ENCODE measurements around the gene CH25H.
A peak's percentile ranks its signal among the peaks of the same experiment; 100 is the strongest.
"Not testable (repeated sequence)": the region's sequence is repeated elsewhere in the genome, so short reads cannot be mapped to it uniquely, and the experiment has no call there.

CH25H gene

GRCh38 chr10:89201345-89202032 is 5.6 kb downstream of the CH25H start:
- no peak for DNase-seq (ENCODE audit: low read depth in 2 of 2)

- DNase-seq (ENCODE audit: low read depth in 2 of 2) = no peak
Measured at GRCh38 chr10:89197473-89197872, 9.6 kb downstream of the CH25H start.

- not testable (repeated sequence) for DNase-seq (ENCODE audit: low read depth in 2 of 2)
Measured at GRCh38 chr10:89191301-89191700, 15.8 kb downstream of the CH25H start.

- DNase-seq (ENCODE audit: low read depth in 2 of 2) = no peak
Measured at GRCh38 chr10:89189211-89189734, 17.8 kb downstream of the CH25H start.

GRCh38 chr10:89185658-89186057 is 21.5 kb downstream of the CH25H start:
- DNase-seq (ENCODE audit: low read depth in 2 of 2) = no peak

- DNase-seq (ENCODE audit: low read depth in 2 of 2) = no peak
Measured at GRCh38 chr10:89184638-89185037, 22.5 kb downstream of the CH25H start.

- DNase-seq (ENCODE audit: low read depth in 2 of 2) = no peak
Measured at GRCh38 chr10:89183571-89183970, 23.5 kb downstream of the CH25H start.

GRCh38 chr10:89182894-89183293 is 24.2 kb downstream of the CH25H start:
- no peak for DNase-seq (ENCODE audit: low read depth in 2 of 2)

GRCh38 chr10:89175816-89176215 is 31.3 kb downstream of the CH25H start:
- DNase-seq (ENCODE audit: low read depth in 2 of 2) = no peak

GRCh38 chr10:89173075-89173474 is 34.0 kb downstream of the CH25H start:
- no peak for DNase-seq (ENCODE audit: low read depth in 2 of 2)

- no peak for DNase-seq (ENCODE audit: low read depth in 2 of 2)
Measured at GRCh38 chr10:89171996-89172395, 35.1 kb downstream of the CH25H start.

GRCh38 chr10:89171263-89171872 is 35.7 kb downstream of the CH25H start:
- no peak for DNase-seq (ENCODE audit: low read depth in 2 of 2)

GRCh38 chr10:89168354-89168900 is 38.7 kb downstream of the CH25H start:
- DNase-seq (ENCODE audit: low read depth in 2 of 2) = not testable (repeated sequence)

GRCh38 chr10:89167915-89168314 is 39.2 kb downstream of the CH25H start:
- DNase-seq (ENCODE audit: low read depth in 2 of 2) = no peak

GRCh38 chr10:89165923-89166322 is 41.2 kb downstream of the CH25H start:
- no peak for DNase-seq (ENCODE audit: low read depth in 2 of 2)

- no peak for DNase-seq (ENCODE audit: low read depth in 2 of 2)
Measured at GRCh38 chr10:89164920-89165319, 42.2 kb downstream of the CH25H start.

- DNase-seq (ENCODE audit: low read depth in 2 of 2) = no peak
Measured at GRCh38 chr10:89164080-89164479, 43.0 kb downstream of the CH25H start.

- DNase-seq (ENCODE audit: low read depth in 2 of 2) = peak; percentile 15 to 38
Measured at GRCh38 chr10:89163265-89163995, 43.7 kb downstream of the CH25H start.

GRCh38 chr10:89162596-89162995 is 44.5 kb downstream of the CH25H start:
- no peak for DNase-seq (ENCODE audit: low read depth in 2 of 2)

- DNase-seq (ENCODE audit: low read depth in 2 of 2) = no peak
Measured at GRCh38 chr10:89160339-89160738, 46.8 kb downstream of the CH25H start.

- DNase-seq (ENCODE audit: low read depth in 2 of 2) = no peak
Measured at GRCh38 chr10:89159761-89160160, 47.4 kb downstream of the CH25H start.

GRCh38 chr10:89159316-89159715 is 47.8 kb downstream of the CH25H start:
- DNase-seq (ENCODE audit: low read depth in 2 of 2) = no peak

Data from activated CD8-positive, alpha-beta memory T cell treated with anti-CD3 and anti-CD28 coated beads for 4 hours (primary cell).